Spleen (tissue), 7 donors: Measurements from ENCODE around the gene CHD9.

Source experiments
- CTCF ChIP-seq, 11 experiments: fragments of 200-600 bp in 7 of 11; fragments of 450-650 bp in 4 of 11; sonication (generic) in 4 of 11; IDR thresholded peaks in 8 of 11; conservative IDR thresholded peaks in 3 of 11; 1 replicate in 7 of 11; 2 replicates in 4 of 11; pipeline versions ENCODE4 v1.4.0 to v1.8.0; 2016 to 2021; ENCODE audit warnings: antibody characterized with exemption in 11 of 11, inconsistent platforms in 4 of 11, mild to moderate bottlenecking in 1 of 11
- POLR2A ChIP-seq, 3 donors: fragments of 450-650 bp; IDR thresholded peaks; one replicate each; pipeline ENCODE4 v1.5.1; 2017; ENCODE audit warnings: antibody characterized with exemption in 3 of 3, mild to moderate bottlenecking in 1 of 3
- donor health status: DM: no; HTN: no; CAD: no; lungs with moderate emphysema.
- donor health status: DM: no; HTN: no; CAD: no.
- donor health status: DM: no; HTN: no; CAD: no.

GRCh38 chr16:53150769-53151168 lies 96.0 kb downstream of the CHD9 start:
- TF ChIP-seq CTCF (IDR thresholded peaks at IDR 0.05 in 8 of 11, conservative IDR thresholded peaks at IDR 0.05 in 3 of 11) (no peak), POLR2A (IDR thresholded peaks at IDR 0.05) (no peak)
